Neural crest cell (in vitro differentiated cells): Measurements from ENCODE around the gene RAP1A. TPM values are rescaled to one million over a fixed set of nuclear protein-coding genes. Genes with fewer than 3 reads are reported as not detected.

ENCODE experiments used
- DNase-seq: peaks from one replicate; pipeline ENCODE4 v3.0.0; 2021; ENCODE audit warnings: low read depth, mixed read lengths, low spot score
- H3K27ac Mint-ChIP-seq: one replicate; pipeline ENCODE4 v1.8.0; 2021; ENCODE audit warnings: mild to moderate bottlenecking, mixed read lengths; ENCODE audit not compliant: unreplicated experiment
- H3K27me3 Mint-ChIP-seq: 2 replicates; pipeline ENCODE4 v1.8.0; 2021; ENCODE audit warnings: low read depth, mild to moderate bottlenecking, mixed read lengths
- H3K36me3 Mint-ChIP-seq: 2 replicates; pipeline ENCODE4 v1.8.0; 2021; ENCODE audit warnings: low read depth, mild to moderate bottlenecking, mixed read lengths
- H3K4me1 Mint-ChIP-seq: 2 replicates; pipeline ENCODE4 v1.8.0; 2021; ENCODE audit warnings: mixed read lengths
- H3K4me3 Mint-ChIP-seq: one replicate; pipeline ENCODE4 v1.8.0; 2021; ENCODE audit warnings: mild to moderate bottlenecking, mixed read lengths
- H3K9me3 Mint-ChIP-seq: 2 replicates; pipeline ENCODE4 v1.8.0; 2021; ENCODE audit warnings: mixed read lengths
- CTCF ChIP-seq: fragments of 200-600 bp; sonication (generic); conservative IDR thresholded peaks from 2 replicates; pipeline ENCODE4 v1.5.0; 2021; ENCODE audit warnings: antibody characterized with exemption, mild to moderate bottlenecking
- total RNA-seq: library from RNA; stranded (reverse); gene quantifications from 2 replicates; pipeline ENCODE4 v1.2.1, GENCODE V29; 2021

The RAP1A gene
- total RNA-seq, 1 donor from 2014 or later, result 32.5 TPM

- Mint-ChIP-seq H3K27me3 (no peaks in the 10 kb centered on the region), H3K4me3 (no peak overlapping the region), H3K9me3 (no peaks in the 10 kb centered on the region), H3K4me1 (no peaks in the 10 kb centered on the region), H3K27ac (no peak overlapping the region), H3K36me3 (no peaks in the 10 kb centered on the region)
- no peak for DNase-seq
- no peak for TF ChIP-seq CTCF
These were observed 96.7 kb downstream of the RAP1A start for GRCh38 chr1:111716333-111716732.

GRCh38 chr1:111717450-111717849, 97.9 kb downstream of the RAP1A start:
- no peak for TF ChIP-seq CTCF
- no peaks in the 10 kb centered on the region for H3K4me1 Mint-ChIP-seq
- no peak overlapping the region for H3K4me3 Mint-ChIP-seq
- no peak overlapping the region for H3K27ac Mint-ChIP-seq
- no peaks in the 10 kb centered on the region for H3K36me3 Mint-ChIP-seq
- H3K27me3 Mint-ChIP-seq, result no peaks in the 10 kb centered on the region
- no peak for DNase-seq
- H3K9me3 Mint-ChIP-seq, result no peaks in the 10 kb centered on the region

GRCh38 chr1:111719135-111719534, 99.5 kb downstream of the RAP1A start:
- no peak overlapping the region for H3K4me3 Mint-ChIP-seq
- no peaks in the 10 kb centered on the region for H3K9me3 Mint-ChIP-seq
- no peak overlapping the region for H3K27ac Mint-ChIP-seq
- peaks cover 2% of the 10 kb centered on the region for H3K27me3 Mint-ChIP-seq
- no peaks in the 10 kb centered on the region for H3K36me3 Mint-ChIP-seq
- TF ChIP-seq CTCF, result no peak
- DNase-seq, result no peak
- no peaks in the 10 kb centered on the region for H3K4me1 Mint-ChIP-seq

GRCh38 chr1:111719674-111720132, 100.1 kb downstream of the RAP1A start:
- Mint-ChIP-seq H3K9me3 (no peaks in the 10 kb centered on the region), H3K4me3 (no peak overlapping the region), H3K27ac (no peak overlapping the region), H3K4me1 (peaks cover under 1% of the 10 kb centered on the region), H3K36me3 (no peaks in the 10 kb centered on the region), H3K27me3 (peaks cover 2% of the 10 kb centered on the region)
- no peak for DNase-seq
- no peak for TF ChIP-seq CTCF

GRCh38 chr1:111720274-111720976, 100.8 kb downstream of the RAP1A start:
- Mint-ChIP-seq H3K9me3 (no peaks in the 10 kb centered on the region), H3K36me3 (no peaks in the 10 kb centered on the region), H3K27me3 (peaks cover 2% of the 10 kb centered on the region), H3K27ac (no peak overlapping the region), H3K4me1 (peaks cover 8% of the 10 kb centered on the region), H3K4me3 (no peak overlapping the region)
- TF ChIP-seq CTCF, result no peak
- no peak for DNase-seq
